IPS-NIHi7 (cell line): ENCODE data around the gene RGS1.

Experiments used
- DNase-seq: peaks from one replicate; pipeline ENCODE4 v3.0.0; 2012; ENCODE audit warnings: mixed read lengths; ENCODE audit errors: extremely low spot score

RGS1 gene

DNA sequence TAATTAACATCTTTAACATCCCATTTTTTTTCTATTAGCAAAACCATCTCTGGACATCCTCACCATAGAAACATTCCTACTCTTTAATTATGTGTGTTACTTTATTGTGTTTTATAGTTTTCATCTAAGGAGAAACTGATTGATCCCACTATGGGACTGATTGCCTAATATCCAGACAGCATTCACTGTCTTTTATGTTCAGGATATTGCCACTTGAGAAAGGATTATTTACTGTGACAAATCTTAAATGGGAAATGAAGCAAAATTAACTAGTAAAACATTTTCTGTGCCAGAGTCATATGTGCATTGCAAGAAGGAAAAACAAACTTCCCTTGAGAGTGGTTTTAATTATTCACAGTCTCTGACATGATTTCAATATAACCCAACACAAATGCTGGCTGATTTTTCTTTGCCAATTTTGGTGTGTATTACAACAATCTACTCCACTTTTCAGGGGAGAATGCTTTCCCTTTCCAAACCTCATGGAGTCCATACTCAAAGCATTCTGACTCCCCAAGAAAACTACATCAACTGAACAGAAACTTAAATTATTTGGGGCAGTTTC, 44.6 kb downstream of the RGS1 start:
- no peak for DNase-seq

DNA sequence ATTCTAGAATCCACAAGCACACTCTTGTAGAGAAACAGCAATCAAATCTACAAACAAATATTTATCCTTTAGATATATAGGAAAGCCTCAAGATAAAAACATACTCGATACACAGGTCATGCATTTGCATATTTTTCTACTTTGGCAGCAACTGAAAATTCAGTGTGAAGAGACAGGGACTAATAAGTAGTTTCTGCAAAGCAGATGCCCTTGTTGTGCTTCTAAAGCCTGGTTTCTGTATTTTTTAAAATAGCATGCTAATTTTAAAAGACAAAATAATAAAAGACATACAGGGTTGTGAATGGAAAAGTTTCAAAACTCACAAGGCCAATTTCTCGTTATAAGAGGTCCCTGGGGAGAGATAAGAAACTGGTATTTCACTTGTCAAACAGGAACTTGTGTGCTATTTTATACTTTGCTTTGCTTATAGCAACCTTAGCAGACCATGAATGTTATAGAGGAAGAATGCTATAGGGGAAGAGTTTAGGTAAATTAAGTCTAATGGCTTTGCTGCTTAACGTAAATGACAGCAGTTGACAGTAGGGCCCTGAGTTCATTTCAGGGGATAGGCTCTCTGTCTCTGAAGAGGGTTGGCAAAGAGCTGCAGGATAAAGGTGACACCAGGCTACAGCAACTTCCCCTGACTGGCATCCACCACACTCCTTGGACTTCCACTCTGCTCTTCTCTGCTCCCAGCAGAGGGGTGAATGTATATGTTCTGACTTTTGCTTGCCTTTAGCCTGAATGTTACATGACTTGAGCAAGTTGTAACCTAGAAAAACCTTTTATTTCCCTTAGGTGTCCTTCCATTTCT, 51.0 kb downstream of the RGS1 start:
- no peak for DNase-seq

DNA sequence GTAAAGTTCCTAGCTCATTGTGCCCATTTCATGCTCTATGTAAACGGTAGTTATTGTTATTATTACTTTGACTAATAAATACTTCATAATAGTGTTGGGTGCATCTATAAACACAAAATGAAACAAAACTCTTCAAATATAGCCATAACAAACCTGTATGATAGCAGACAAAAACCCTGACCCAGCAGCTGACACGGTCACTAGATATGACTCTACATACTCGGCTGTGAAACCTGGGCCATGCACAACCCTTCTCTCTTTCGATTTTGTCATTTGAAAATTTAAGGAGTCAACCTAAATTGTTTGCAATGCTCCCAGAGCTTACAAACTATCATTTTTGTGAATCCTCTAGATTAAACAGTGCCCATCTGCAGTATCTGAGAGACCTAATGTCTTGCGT, 52.3 kb downstream of the RGS1 start:
- DNase-seq: no peak

DNA sequence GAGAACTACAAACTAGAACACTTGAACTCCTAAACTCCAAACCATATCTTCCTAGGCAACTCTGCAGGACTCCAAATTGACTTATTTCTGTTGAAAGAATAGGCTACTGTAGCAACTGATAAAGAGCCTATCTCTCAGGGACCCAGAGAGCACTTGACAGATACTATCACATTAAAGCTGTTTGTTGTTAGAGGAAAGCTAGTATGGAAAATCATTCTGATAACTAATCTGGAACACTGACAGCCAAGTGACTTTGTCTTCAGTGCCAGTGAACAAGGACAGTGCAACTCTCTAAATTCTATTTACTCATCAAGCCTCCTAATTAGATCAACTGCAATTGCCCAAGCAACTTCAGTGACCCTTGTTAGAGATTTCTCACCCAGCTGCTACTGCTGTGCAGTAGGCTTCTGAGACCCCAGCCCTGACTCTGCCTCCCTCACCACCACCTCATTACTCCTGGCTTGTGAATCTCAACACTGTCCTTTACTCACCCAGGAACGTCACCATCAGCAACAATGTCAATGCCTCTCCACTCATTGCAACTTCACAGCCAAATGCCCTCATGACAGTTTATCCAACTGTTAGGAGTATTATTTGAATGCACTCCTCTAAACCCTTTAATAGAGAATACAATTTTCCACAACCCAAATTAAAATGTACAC, 53.0 kb downstream of the RGS1 start:
- DNase-seq: no peak

DNA sequence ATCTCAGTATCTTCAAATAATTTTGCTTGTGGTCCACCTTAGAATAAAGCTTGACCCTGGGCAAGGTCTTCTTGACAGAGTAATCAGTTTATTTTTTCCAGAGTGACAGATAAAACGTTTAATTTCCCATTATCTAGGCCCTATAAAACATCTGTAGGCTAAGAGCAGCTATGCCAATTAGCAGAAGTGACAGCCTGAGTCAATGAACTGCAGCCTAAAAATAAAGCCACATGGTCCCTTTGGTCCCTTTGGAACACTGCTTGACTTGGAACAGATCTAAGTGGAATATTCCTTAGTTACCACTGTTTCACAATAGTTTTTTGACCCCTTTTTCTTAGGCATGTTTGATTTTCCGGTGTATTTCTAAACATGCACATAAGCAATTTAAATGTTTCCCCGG, 54.0 kb downstream of the RGS1 start:
- DNase-seq: no peak
